K562 (cell line): ENCODE measurements around the gene SEC22A. TPM values are rescaled to one million over a fixed set of nuclear protein-coding genes. Genes with fewer than 3 reads are reported as not detected.
A peak's percentile ranks its signal among the peaks of the same experiment; 100 is the strongest.

ENCODE experiments used
- ATAC-seq: fragments of 200-7000 bp; cut with Tn5 transposase; 3 replicates; pipeline ENCODE4 v1.9.1; 2020; ENCODE audit warnings: moderate library complexity
- BruUV-seq: library from RNA; stranded (reverse); fragments of 400-500 nt; replicated peaks from 2 replicates; lab custom pipeline; 2021; lab: Mats Ljungman, UMichigan
- CTCF ChIA-PET: fragments of 300-600 bp; formaldehyde crosslinking; extraction: SDS; loops from one replicate; lab custom pipeline; 2021; ENCODE audit warnings: low intra/inter-chr PET ratio; lab: Yijun Ruan, JAX
- POLR2A ChIA-PET: fragments of 300-600, 350-650 bp; sonication (Branson Sonifier 250); formaldehyde crosslinking; extraction: SDS; loops from one replicate; lab custom pipeline; 2021; ENCODE audit warnings: antibody characterized with exemption, inconsistent platforms; lab: Yijun Ruan, JAX
- DNase-seq, 4 experiments: peaks; one replicate each; pipeline versions ENCODE4 v3.0.0 to v3.0.0-alpha.2; 2011 to 2018; ENCODE audit warnings: low spot score in 3 of 4, mixed read lengths in 3 of 4; ENCODE audit errors: extremely low read depth in 1 of 4
- FAIRE-seq: peaks from 2 replicates; lab custom pipeline; 2011; peaks lifted over from hg19 to GRCh38; lab: Jason Lieb, UNC
- H2AFZ ChIP-seq: 2 replicates; pipeline ENCODE4 v1.6.0; 2011; ENCODE audit warnings: low read depth, low read length, control low read depth, inconsistent platforms
- H3K27ac ChIP-seq: fragments of 200-600 bp; 3 replicates; pipeline ENCODE4 v1.8.0; 2011; ENCODE audit warnings: low read depth, mild to moderate bottlenecking, control low read depth, inconsistent platforms, low read length, moderate library complexity, mixed read lengths; ENCODE audit errors: extremely low read depth
- H3K27me3 ChIP-seq, 2 experiments: fragments of 300-600 bp in 1 of 2; 2 replicates in 1 of 2; 3 replicates in 1 of 2; pipeline versions ENCODE4 v1.6.0 to v1.8.0; 2011; ENCODE audit warnings: inconsistent platforms in 2 of 2, low read length in 2 of 2, mild to moderate bottlenecking in 1 of 2, mixed read lengths in 1 of 2, moderate library complexity in 1 of 2; ENCODE audit not compliant: control insufficient read depth in 2 of 2, insufficient read depth in 2 of 2
- H3K36me3 ChIP-seq: fragments of 300-600 bp; 3 replicates; pipeline ENCODE4 v1.8.0; 2011; ENCODE audit warnings: mild to moderate bottlenecking, low read length, inconsistent platforms; ENCODE audit not compliant: control insufficient read depth, insufficient read depth
- H3K4me1 ChIP-seq, 2 experiments: fragments of 200-600 bp in 1 of 2; replicated peaks in 1 of 2; 2 replicates in 1 of 2; 3 replicates in 1 of 2; pipeline versions ENCODE4 v1.5.1 to v1.8.0; 2011; ENCODE audit warnings: inconsistent platforms in 2 of 2, low read length in 2 of 2, mild to moderate bottlenecking in 1 of 2, mixed read lengths in 1 of 2, moderate library complexity in 1 of 2; ENCODE audit not compliant: control insufficient read depth in 2 of 2, insufficient read depth in 2 of 2
- H3K4me2 ChIP-seq: 2 replicates; pipeline ENCODE4 v1.6.1; 2011; ENCODE audit warnings: low read length, control low read depth, inconsistent platforms, mixed read lengths; ENCODE audit not compliant: insufficient read depth
- H3K4me3 ChIP-seq: fragments of 200-600 bp; sonication (generic), shearing (Covaris generic); 2 replicates; pipeline ENCODE4 v1.5.1; 2016; ENCODE audit warnings: control low read depth, inconsistent platforms
- H3K79me2 ChIP-seq: fragments of 200-600 bp; 3 replicates; pipeline ENCODE4 v1.8.0; 2011; ENCODE audit warnings: low read length, inconsistent platforms; ENCODE audit not compliant: control insufficient read depth, insufficient read depth
- H3K9ac ChIP-seq, 2 experiments: 2 replicates each; pipeline versions ENCODE4 v1.6.0 to v1.6.1; 2011; ENCODE audit warnings: low read depth in 2 of 2, low read length in 2 of 2, control low read depth in 1 of 2, inconsistent platforms in 1 of 2, mild to moderate bottlenecking in 1 of 2, mixed read lengths in 1 of 2; ENCODE audit not compliant: insufficient read depth in 1 of 2
- H3K9me1 ChIP-seq: one replicate; pipeline ENCODE4 v1.6.0; 2011; ENCODE audit warnings: inconsistent platforms, mild to moderate bottlenecking, low read length, moderate library complexity; ENCODE audit not compliant: control insufficient read depth, insufficient read depth
- H3K9me3 ChIP-seq: replicated peaks from 2 replicates; pipeline ENCODE4 v1.5.1; 2011; ENCODE audit warnings: low read depth, low read length, inconsistent platforms; ENCODE audit not compliant: control insufficient read depth, insufficient read depth
- H4K20me1 ChIP-seq: replicated peaks from 2 replicates; pipeline ENCODE4 v1.6.1; 2011; ENCODE audit warnings: low read length, inconsistent platforms, mixed read lengths; ENCODE audit not compliant: control insufficient read depth, insufficient read depth
- ARID1B ChIP-seq: fragments of 450-650 bp; IDR thresholded peaks from 2 replicates; pipeline ENCODE4 v1.6.1; 2016; ENCODE audit warnings: antibody characterized with exemption, mild to moderate bottlenecking, inconsistent platforms
- BACH1 ChIP-seq: fragments of 200-800 bp; sonication (Bioruptor generic); IDR thresholded peaks from 2 replicates; pipeline ENCODE4 v1.6.1; 2016; ENCODE audit warnings: missing genetic modification characterization, missing compliant biosample characterization
- C11orf30 ChIP-seq: fragments of 450-650 bp; IDR thresholded peaks from 2 replicates; pipeline ENCODE4 v1.6.1; 2016; ENCODE audit warnings: low read depth, mild to moderate bottlenecking
- CBX1 ChIP-seq: sonication (generic); IDR thresholded peaks from 2 replicates; pipeline ENCODE4 v1.6.1; 2016; ENCODE audit warnings: antibody characterized with exemption, low read depth, mild to moderate bottlenecking
- FOXK1 ChIP-seq: sonication (generic); formaldehyde crosslinking; IDR thresholded peaks from 2 replicates; pipeline ENCODE4 v1.8.0; 2022; ENCODE audit warnings: missing genetic modification reagents, mild to moderate bottlenecking, borderline replicate concordance
- GTF2F1 ChIP-seq: IDR thresholded peaks from 2 replicates; pipeline ENCODE4 v1.6.1; 2011; ENCODE audit warnings: low read depth, low read length, improper control_type of control experiment
- NR1H2 ChIP-seq: sonication (generic); formaldehyde crosslinking; IDR thresholded peaks from 2 replicates; pipeline ENCODE4 v1.4.0; 2020; ENCODE audit warnings: mild to moderate bottlenecking, missing genetic modification reagents
- PHB ChIP-seq: fragments of 250-450 bp; sonication (Bioruptor Pico); IDR thresholded peaks from 2 replicates; pipeline ENCODE4 v1.5.0; 2021
- RBFOX2 ChIP-seq: fragments of 200-400 bp; formaldehyde crosslinking; IDR thresholded peaks from 2 replicates; pipeline ENCODE4 v1.6.1; 2017; ENCODE audit warnings: low read depth, mild to moderate bottlenecking, low read length, moderate library complexity
- RHOXF2B ChIP-seq: fragments of 250-450 bp; sonication (Bioruptor Pico); conservative IDR thresholded peaks from 2 replicates; pipeline ENCODE4 v1.5.1; 2021
- SRSF7 ChIP-seq: fragments of 200-400 bp; formaldehyde crosslinking; optimal IDR thresholded peaks from 2 replicates; pipeline ENCODE3; 2017; ENCODE audit warnings: mild to moderate bottlenecking, low read depth, low read length
- TAF15 ChIP-seq: fragments of 200-400 bp; formaldehyde crosslinking; IDR thresholded peaks from 2 replicates; pipeline ENCODE4 v1.6.1; 2017; ENCODE audit warnings: mild to moderate bottlenecking, low read depth, low read length, moderate library complexity
- XRCC5 ChIP-seq: fragments of 200-400 bp; formaldehyde crosslinking; IDR thresholded peaks from 2 replicates; pipeline ENCODE4 v1.6.1; 2017; ENCODE audit warnings: low read depth, mild to moderate bottlenecking, low read length
- ZNF561 ChIP-seq: fragments of 450-650 bp; formaldehyde crosslinking; conservative IDR thresholded peaks from 2 replicates; pipeline ENCODE4 v1.4.0; 2020; ENCODE audit warnings: mild to moderate bottlenecking, moderate library complexity
- WGBS: fragments of 100-300 bp; shearing (Covaris generic); methylation state at CpG from one replicate; pipeline ENCODE4 v1.1.6; 2016; ENCODE audit warnings: low coverage, mixed read lengths; ENCODE audit not compliant: insufficient coverage; ENCODE audit errors: missing lambda C conversion rate; 5-methylcytosine and 5-hydroxymethylcytosine counted together
- in situ Hi-C: fragments of 300-500 bp; cut with MboI; formaldehyde crosslinking; loops from 4 replicates; pipeline ENCODE4 v1.15.0; 2018; ENCODE audit warnings: inconsistent platforms, mixed read lengths
- intact Hi-C: fragments of 100-400 bp; cut with micrococcal nuclease; formaldehyde crosslinking; loops from 2 replicates; pipeline ENCODE4 v1.14.2; 2022
- polyA plus RNA-seq, 8 experiments: library from polyadenylated mRNA; depleted of rRNA in 4 of 8; stranded (reverse) in 5 of 8; unstranded in 3 of 8; fragments of >200 nt; fragmentation: Nextera tagmentation in 2 of 8; fragmentation: Illumina TruSeq in 1 of 8; extraction: Ambion mirVana in 2 of 8; extraction: Trizol in 1 of 8; gene quantifications; 2 replicates each; pipeline versions ENCODE4 v1.2.1 to v1.2.3, GENCODE V29; 2011 to 2014; ENCODE audit warnings: inconsistent platforms in 1 of 8, missing spikeins in 1 of 8
- total RNA-seq, 7 experiments: library from RNA; depleted of rRNA in 6 of 7; stranded (reverse); fragments of >200 nt in 6 of 7; fragmentation: Illumina TruSeq in 2 of 7; extraction: Trizol in 2 of 7; gene quantifications; 2 replicates each; pipeline versions ENCODE4 v1.2.1 to v1.2.3, GENCODE V29; 2011 to 2021; ENCODE audit warnings: low replicate concordance in 1 of 7
- TF ChIP-seq, protein P1 (sequence below): fragments of 250-450 bp; sonication (Bioruptor Pico); IDR thresholded peaks from 2 replicates; pipeline ENCODE4 v1.5.0; 2022; ENCODE audit warnings: mild to moderate bottlenecking

SEC22A gene
- total and polyA plus RNA-seq, 9 of the 15 experiments (the other 6 are each of a cell fraction or from before 2014, with no cell fraction given) = 7.9 to 44.5 (median 20.5) TPM

DNA sequence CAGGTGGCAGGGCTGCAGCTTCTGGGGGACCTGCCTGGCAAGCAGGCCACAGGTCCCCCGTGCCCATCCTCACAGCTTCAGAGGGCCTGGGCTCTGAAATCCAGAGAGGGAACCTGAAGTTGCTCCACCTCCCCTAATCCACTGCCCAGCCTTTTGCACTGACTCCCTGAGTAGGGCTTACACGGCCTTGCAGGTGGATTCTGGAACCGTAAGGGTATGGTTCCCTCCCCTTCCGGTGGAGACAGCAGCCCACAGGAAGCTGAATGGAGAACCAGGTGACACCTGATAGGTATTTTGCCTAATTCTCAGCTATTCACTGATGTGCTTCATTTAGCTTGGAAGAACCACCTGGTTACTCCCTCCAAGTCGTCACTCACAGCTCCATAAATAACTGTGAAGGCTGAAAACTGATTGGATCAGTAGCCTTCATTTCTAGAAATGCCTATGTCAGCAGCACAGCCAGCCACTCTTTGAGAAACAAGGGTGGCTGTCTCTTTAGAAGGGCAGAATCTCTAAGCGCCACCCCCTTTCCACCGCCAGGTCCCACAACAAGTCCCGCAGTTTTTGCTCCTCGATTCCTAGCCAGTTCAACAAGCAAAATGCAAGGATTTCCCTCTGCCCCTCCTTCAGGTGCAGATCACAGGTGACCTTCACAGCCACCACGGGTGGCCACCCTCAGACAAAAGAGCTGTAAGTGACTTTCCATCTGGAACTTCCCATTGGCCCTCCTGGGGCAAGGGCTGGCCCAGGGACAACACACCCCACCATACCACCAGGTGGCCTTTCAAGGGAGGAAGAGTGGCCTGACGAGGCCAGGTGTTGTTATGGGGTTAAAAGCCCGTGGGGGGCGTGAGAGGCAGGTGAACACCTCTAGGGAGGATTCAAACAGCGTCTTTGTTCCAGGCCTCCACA lies 112.9 kb downstream of the SEC22A start:
- H4K20me1 ChIP-seq = no peaks in the 10 kb centered on the region
- POLR2A ChIA-PET = no interaction called here
- CTCF ChIA-PET = no interaction called here
- H3K4me2 ChIP-seq = no peak overlapping the region
- intact Hi-C loops (no loop called here), in situ Hi-C loops (no loop called here)
- no peak overlapping the region for H3K9ac ChIP-seq
- H3K9me1 ChIP-seq = no peaks in the 10 kb centered on the region
- H3K79me2 ChIP-seq = no peaks in the 10 kb centered on the region
- H3K9me3 ChIP-seq = no peaks in the 10 kb centered on the region
- H3K27me3 ChIP-seq = peaks cover 9 to 51% of the 10 kb centered on the region in 2 experiments; a peak in 4 of 5 replicates
- H3K27ac ChIP-seq = no peak overlapping the region
- no TSS peak for BruUV-seq
- no peak overlapping the region for H2AFZ ChIP-seq
- FAIRE-seq = no peak
- H3K36me3 ChIP-seq = no peaks in the 10 kb centered on the region
- TF ChIP-seq TAF15 = no peak
- no peak for TF ChIP-seq RBFOX2
- H3K4me3 ChIP-seq = no peak overlapping the region
- 0% methylated on average over 12 of the region's 14 CpGs for WGBS
- ATAC-seq = no peak
- H3K4me1 ChIP-seq = no peaks in the 10 kb centered on the region
- peak in 2 of 4 experiments; percentile 15 to 25 for DNase-seq

DNA sequence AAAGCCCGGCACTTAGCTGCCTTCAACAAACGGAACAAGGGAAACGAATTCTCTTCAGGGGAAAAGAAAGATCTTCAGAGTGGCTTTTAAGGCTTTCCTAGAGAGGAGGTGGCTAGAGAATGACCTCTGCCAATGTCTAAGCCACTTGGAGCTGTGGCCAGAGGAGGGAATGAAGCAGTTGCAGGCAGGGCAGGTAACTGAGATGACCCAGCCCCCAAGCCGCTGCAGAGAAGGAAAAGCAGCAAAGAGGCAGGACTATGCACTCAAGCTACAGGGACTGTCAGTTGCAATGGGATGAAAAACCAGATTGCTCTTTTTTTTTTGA lies 113.5 kb downstream of the SEC22A start:
- Histone ChIP-seq H3K4me3 (no peak overlapping the region), H3K36me3 (no peaks in the 10 kb centered on the region), H2AFZ (no peak overlapping the region), H3K27me3 (peaks cover 8 to 52% of the 10 kb centered on the region in 2 experiments; a peak in 4 of 5 replicates), H3K4me1 (no peaks in the 10 kb centered on the region), H3K27ac (no peak overlapping the region), H4K20me1 (0 out of 2 replicates have a peak, but pooled peaks cover 4% of the 10 kb centered on the region), H3K9me3 (no peaks in the 10 kb centered on the region), H3K79me2 (no peaks in the 10 kb centered on the region), H3K9ac (no peak overlapping the region), H3K4me2 (no peak overlapping the region), H3K9me1 (no peaks in the 10 kb centered on the region)
- in situ Hi-C loops = no loop called here
- CTCF ChIA-PET = no interaction called here
- BruUV-seq = no TSS peak
- POLR2A ChIA-PET = no interaction called here
- DNase-seq (no peak), ATAC-seq (no peak), FAIRE-seq (no peak)
- no peak for TF ChIP-seq PHB (CRISPR knock-in tag)
- TF ChIP-seq XRCC5 = no peak
- no peak for TF ChIP-seq BACH1 (tag)
- TF ChIP-seq NR1H2 = no peak
- TF ChIP-seq SRSF7 = no peak
- TF ChIP-seq FOXK1 (CRISPR knock-in tag) = no peak
- TF ChIP-seq C11orf30 = no peak
- TF ChIP-seq CBX1 = no peak
- TF ChIP-seq ARID1B = no peak
- TF ChIP-seq, protein P1, sequence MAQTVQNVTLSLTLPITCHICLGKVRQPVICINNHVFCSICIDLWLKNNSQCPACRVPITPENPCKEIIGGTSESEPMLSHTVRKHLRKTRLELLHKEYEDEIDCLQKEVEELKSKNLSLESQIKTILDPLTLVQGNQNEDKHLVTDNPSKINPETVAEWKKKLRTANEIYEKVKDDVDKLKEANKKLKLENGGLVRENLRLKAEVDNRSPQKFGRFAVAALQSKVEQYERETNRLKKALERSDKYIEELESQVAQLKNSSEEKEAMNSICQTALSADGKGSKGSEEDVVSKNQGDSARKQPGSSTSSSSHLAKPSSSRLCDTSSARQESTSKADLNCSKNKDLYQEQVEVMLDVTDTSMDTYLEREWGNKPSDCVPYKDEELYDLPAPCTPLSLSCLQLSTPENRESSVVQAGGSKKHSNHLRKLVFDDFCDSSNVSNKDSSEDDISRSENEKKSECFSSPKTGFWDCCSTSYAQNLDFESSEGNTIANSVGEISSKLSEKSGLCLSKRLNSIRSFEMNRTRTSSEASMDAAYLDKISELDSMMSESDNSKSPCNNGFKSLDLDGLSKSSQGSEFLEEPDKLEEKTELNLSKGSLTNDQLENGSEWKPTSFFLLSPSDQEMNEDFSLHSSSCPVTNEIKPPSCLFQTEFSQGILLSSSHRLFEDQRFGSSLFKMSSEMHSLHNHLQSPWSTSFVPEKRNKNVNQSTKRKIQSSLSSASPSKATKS (CRISPR knock-in tag) = no peak
- TF ChIP-seq ZNF561 (CRISPR knock-in tag) = no peak
- no peak for TF ChIP-seq GTF2F1
- no peak for TF ChIP-seq RHOXF2B (CRISPR knock-in tag)
- 5% methylated on average over 2 of the region's 4 CpGs for WGBS
- intact Hi-C loops = no loop called here
